Pancreas (tissue), 10 donors: Measurements from ENCODE around the gene LY6G5B. TPM values are rescaled to one million over a fixed set of nuclear protein-coding genes. Genes with fewer than 3 reads are reported as not detected.
A peak's percentile ranks its signal among the peaks of the same experiment; 100 is the strongest.

ENCODE experiments used
- ATAC-seq, 4 donors: fragments of 200-7000 bp; cut with Tn5 transposase; one replicate each; pipeline versions ENCODE4 v1.8.0 to v1.9.1; 2020; ENCODE audit warnings: mild to moderate bottlenecking in 4 of 4, moderate library complexity in 4 of 4
- DNase-seq, 6 donors: peaks; one replicate each; pipeline ENCODE4 v3.0.0-alpha.2; 2020
- FAIRE-seq: peaks from 2 replicates; lab custom pipeline; 2012; peaks lifted over from hg19 to GRCh38; lab: Jason Lieb, UNC
- H3K27ac ChIP-seq, 4 donors: fragments of 200-600 bp; sonication (generic); 1 replicate in 3 of 4; 2 replicates in 1 of 4; pipeline versions ENCODE4 v1.5.0 to v1.8.0; 2020
- H3K27me3 ChIP-seq, 4 donors: fragments of 200-600 bp; one replicate each; pipeline ENCODE4 v1.8.0; 2021
- H3K36me3 ChIP-seq, 3 donors: fragments of 200-600 bp; sonication (generic) in 1 of 3; one replicate each; pipeline versions ENCODE4 v1.5.0 to v1.8.0; 2020 to 2021
- H3K4me1 ChIP-seq, 3 donors: fragments of 200-600 bp; one replicate each; pipeline ENCODE4 v1.8.0; 2021
- H3K4me3 ChIP-seq, 4 donors: fragments of 200-600 bp; sonication (generic) in 2 of 4; one replicate each; pipeline versions ENCODE4 v1.5.0 to v1.8.0; 2020 to 2021
- H3K9me3 ChIP-seq, 4 donors: fragments of 200-600 bp; one replicate each; pipeline ENCODE4 v1.8.0; 2021
- CTCF ChIP-seq, 4 donors: fragments of 200-600 bp; sonication (generic) in 3 of 4; IDR thresholded peaks; one replicate each; pipeline versions ENCODE4 v1.5.0 to v1.8.0; 2021; ENCODE audit warnings: antibody characterized with exemption in 4 of 4
- WGBS, 2 donors: extraction: QIAGEN DNeasy Blood & Tissue Kit; methylation state at CpG; one replicate each; pipeline ENCODE4 v1.1.7; 2013; 5-methylcytosine and 5-hydroxymethylcytosine counted together
- intact Hi-C, 3 donors: fragments of 100-400 bp; cut with DNase I; formaldehyde crosslinking; loops; one replicate each; pipeline versions ENCODE4 v1.11.1 to v1.14.2; 2022
- polyA plus RNA-seq, 2 donors: library from polyadenylated mRNA; stranded (reverse); fragments of 200-250 nt; gene quantifications; one replicate each; pipeline ENCODE4 v1.2.3, GENCODE V29; 2013
- total RNA-seq, 6 donors: library from RNA; stranded (reverse); fragmentation: NEBNext Ultra II Directional in 4 of 6; extraction: Animal tissue kit (Norgen Biotek cat#: 25700) in 4 of 6; gene quantifications; one replicate each; pipeline versions ENCODE4 v1.2.1 to v1.2.4, GENCODE V29; 2021 to 2023
- donor health status: healthy with polysubstance abuse.
- donor health status: DM: no; HTN: no; CAD: no; lungs with moderate emphysema.
- donor health status: DM: no; HTN: no; CAD: no.
- donor health status: control.
- donor health status: control.
- donor health status: Bipolar disorder and iron deficiency.
- donor health status: DM: yes; HTN: yes; CAD: no.
- donor health status: DM: no; HTN: no; CAD: no.
- donor health status: DM: no; HTN: no; CAD: no.
- donor health status: DM: yes; HTN: yes; CAD: no.

LY6G5B gene
- total and polyA plus RNA-seq, 8 donors = 3.0 to 11.4 (median 4.8) TPM

GRCh38 chr6:31677955-31678354 is 8.2 kb downstream of the LY6G5B start:
- Histone ChIP-seq H3K36me3 (no peaks in the 10 kb centered on the region), H3K27me3 (no peaks in the 10 kb centered on the region), H3K4me1 (peaks cover 3 to 8% (median 5%) of the 10 kb centered on the region in 3 donors), H3K4me3 (no peak overlapping the region), H3K27ac (no peak overlapping the region), H3K9me3 (no peaks in the 10 kb centered on the region)
- TF ChIP-seq CTCF (IDR thresholded peaks at IDR 0.05) = no peak
- WGBS, 2 donors = 64 to 72% methylated on average over 8 of the region's 8 CpGs
- ATAC-seq (no peak), DNase-seq (no peak), FAIRE-seq (no peak)
- intact Hi-C loops = no loop called here

GRCh38 chr6:31680226-31681134 is 10.7 kb downstream of the LY6G5B start, which contains the start of gene LY6G5C:
LY6G5C (minus strand) TSS chr6:31681067; CDS start chr6:31680373, 694 bp downstream.
- Histone ChIP-seq H3K9me3 (no peaks in the 10 kb centered on the region), H3K27me3 (no peaks in the 10 kb centered on the region), H3K36me3 (no peaks in the 10 kb centered on the region), H3K27ac (peak within 1 kb of the TSS; percentile 38 to 71 (median 53)), H3K4me1 (peaks cover 3 to 8% (median 5%) of the 10 kb centered on the region in 3 donors), H3K4me3 (peak within 1 kb of the TSS; percentile 19 to 60 (median 42))
- 12 to 13% methylated on average over 17 of the region's 17 CpGs for WGBS, 2 donors
- FAIRE-seq (no peak), DNase-seq (peak; percentile 76 to 92 (median 80)), ATAC-seq (peak; percentile 81 to 93 (median 90))
- intact Hi-C loops = loop anchor here in 1 of 3 donors (5.0 kb wide), 1 partner anchor 87 kb away; no protein-coding TSS in a partner anchor
- peak; percentile 10 to 64 (median 50) for TF ChIP-seq CTCF (IDR thresholded peaks at IDR 0.05)

- WGBS, 2 donors = 1% methylated on average over 40 of the region's 40 CpGs
- FAIRE-seq (no peak), DNase-seq (peak in 4 of 6 donors; percentile 27 to 82 (median 48)), ATAC-seq (peak; percentile 53 to 76 (median 73))
- H3K9me3 ChIP-seq = no peaks in the 10 kb centered on the region
- no peaks in the 10 kb centered on the region for H3K36me3 ChIP-seq
- H3K27ac ChIP-seq = peak overlapping the region; percentile 38 to 71 (median 53)
- H3K27me3 ChIP-seq = no peaks in the 10 kb centered on the region
- H3K4me1 ChIP-seq = peaks cover 3 to 8% (median 5%) of the 10 kb centered on the region in 3 donors
- peak overlapping the region; percentile 19 to 60 (median 42) for H3K4me3 ChIP-seq
- intact Hi-C loops = loop anchor here in 1 of 3 donors (5.0 kb wide), 1 partner anchor 86 kb away; no protein-coding TSS in a partner anchor
- TF ChIP-seq CTCF (IDR thresholded peaks at IDR 0.05) = no peak
Observed at GRCh38 chr6:31681135-31681671, 11.4 kb downstream of the LY6G5B start.

- Histone ChIP-seq H3K4me1 (peaks cover 3 to 8% (median 5%) of the 10 kb centered on the region in 3 donors), H3K9me3 (no peaks in the 10 kb centered on the region), H3K27me3 (no peaks in the 10 kb centered on the region), H3K36me3 (peaks cover 0 to 6% (median 5%) of the 10 kb centered on the region in 3 donors), H3K4me3 (no peak overlapping the region), H3K27ac (no peak overlapping the region)
- WGBS, 2 donors = 62 to 67% methylated on average over 13 of the region's 13 CpGs
- intact Hi-C loops = loop anchor here in 1 of 3 donors (5.0 kb wide), 1 partner anchor 84 kb away; no protein-coding TSS in a partner anchor
- FAIRE-seq (no peak), ATAC-seq (no peak), DNase-seq (no peak)
- TF ChIP-seq CTCF (IDR thresholded peaks at IDR 0.05) = no peak
Observed at GRCh38 chr6:31683591-31683990, 13.8 kb downstream of the LY6G5B start.
